SK-N-SH treated with all-trans-retinoic acid at 6 μM for 48 hours (cell line): ENCODE results near the gene CHCHD6.

Experiments
- ATAC-seq: fragments of 200-7000 bp; cut with Tn5 transposase; 3 replicates; pipeline ENCODE4 v1.9.1; 2020; ENCODE audit warnings: mild to moderate bottlenecking, moderate library complexity
- ARNTL ChIP-seq: fragments of 450-650 bp; formaldehyde crosslinking; IDR thresholded peaks from 2 replicates; pipeline ENCODE4 v1.5.0; 2020; ENCODE audit warnings: low read depth, mild to moderate bottlenecking, moderate library complexity, borderline replicate concordance
- BACH2 ChIP-seq: fragments of 250-450 bp; sonication (Bioruptor Pico); IDR thresholded peaks from 2 replicates; pipeline ENCODE4 v1.9.0; 2021; ENCODE audit warnings: mild to moderate bottlenecking, borderline replicate concordance
- CSDC2 ChIP-seq: fragments of 250-450 bp; sonication (Bioruptor Pico); IDR thresholded peaks from 2 replicates; pipeline ENCODE4 v1.5.0; 2020; ENCODE audit warnings: mild to moderate bottlenecking, moderate library complexity
- ESRRG ChIP-seq: fragments of 250-450 bp; sonication (Bioruptor Pico); IDR thresholded peaks from 2 replicates; pipeline ENCODE4 v1.6.1; 2021; ENCODE audit warnings: mild to moderate bottlenecking
- GLIS3 ChIP-seq: fragments of 250-450 bp; sonication (Bioruptor Pico); IDR thresholded peaks from 2 replicates; pipeline ENCODE4 v1.5.0; 2020; ENCODE audit warnings: mild to moderate bottlenecking, moderate library complexity
- ISL1 ChIP-seq: fragments of 250-450 bp; sonication (Bioruptor Pico); IDR thresholded peaks from 2 replicates; pipeline ENCODE4 v2.1.2; 2022; ENCODE audit warnings: mild to moderate bottlenecking, moderate library complexity
- OSR1 ChIP-seq: fragments of 250-450 bp; sonication (Bioruptor Pico); IDR thresholded peaks from 2 replicates; pipeline ENCODE4 v1.8.0; 2022; ENCODE audit warnings: moderate library complexity, mild to moderate bottlenecking, inconsistent platforms
- PATZ1 ChIP-seq: fragments of 250-450 bp; sonication (Bioruptor Pico); IDR thresholded peaks from 2 replicates; pipeline ENCODE4 v1.8.0; 2020; ENCODE audit warnings: mild to moderate bottlenecking, moderate library complexity, borderline replicate concordance
- PPARA ChIP-seq: fragments of 250-450 bp; sonication (Bioruptor Pico); IDR thresholded peaks from 2 replicates; pipeline ENCODE4 v1.5.0; 2020; ENCODE audit warnings: mild to moderate bottlenecking, borderline replicate concordance
- RARB ChIP-seq: fragments of 250-450 bp; sonication (Bioruptor Pico); IDR thresholded peaks from 2 replicates; pipeline ENCODE4 v1.8.0; 2021; ENCODE audit warnings: mild to moderate bottlenecking, moderate library complexity
- TOX ChIP-seq: fragments of 250-450 bp; sonication (Bioruptor Pico); IDR thresholded peaks from 2 replicates; pipeline ENCODE4 v1.8.0; 2021; ENCODE audit warnings: mild to moderate bottlenecking, moderate library complexity, borderline replicate concordance
- ZC3H10 ChIP-seq: fragments of 250-450 bp; sonication (Bioruptor Pico); IDR thresholded peaks from 2 replicates; pipeline ENCODE4 v1.5.1; 2021; ENCODE audit warnings: mild to moderate bottlenecking, moderate library complexity
- ZFP3 ChIP-seq: fragments of 250-450 bp; sonication (Bioruptor Pico); IDR thresholded peaks from 2 replicates; pipeline ENCODE4 v1.5.0; 2020; ENCODE audit warnings: mild to moderate bottlenecking, moderate library complexity
- ZFP30 ChIP-seq: fragments of 450-650 bp; formaldehyde crosslinking; IDR thresholded peaks from 2 replicates; pipeline ENCODE4 v1.5.0; 2022; ENCODE audit warnings: mild to moderate bottlenecking, moderate library complexity
- ZNF70 ChIP-seq: fragments of 450-650 bp; formaldehyde crosslinking; IDR thresholded peaks from 2 replicates; pipeline ENCODE4 v1.5.0; 2020; ENCODE audit warnings: mild to moderate bottlenecking, moderate library complexity
- ZNF8 ChIP-seq: fragments of 450-650 bp; formaldehyde crosslinking; IDR thresholded peaks from 2 replicates; pipeline ENCODE4 v1.5.0; 2020; ENCODE audit warnings: mild to moderate bottlenecking, moderate library complexity
- TF ChIP-seq, protein P1 (sequence below): fragments of 250-450 bp; sonication (Bioruptor Pico); IDR thresholded peaks from 2 replicates; pipeline ENCODE4 v1.5.1; 2020; ENCODE audit warnings: low read depth, mild to moderate bottlenecking, moderate library complexity
- TF ChIP-seq, protein P2 (sequence below): fragments of 250-450 bp; sonication (Bioruptor Pico); IDR thresholded peaks from 2 replicates; pipeline ENCODE4 v1.8.0; 2021; ENCODE audit warnings: low read depth, mild to moderate bottlenecking, moderate library complexity, borderline replicate concordance
- TF ChIP-seq, protein P3 (sequence below): fragments of 250-450 bp; sonication (Bioruptor Pico); IDR thresholded peaks from 2 replicates; pipeline ENCODE4 v1.5.0; 2020; ENCODE audit warnings: mild to moderate bottlenecking, moderate library complexity

The CHCHD6 gene

DNA sequence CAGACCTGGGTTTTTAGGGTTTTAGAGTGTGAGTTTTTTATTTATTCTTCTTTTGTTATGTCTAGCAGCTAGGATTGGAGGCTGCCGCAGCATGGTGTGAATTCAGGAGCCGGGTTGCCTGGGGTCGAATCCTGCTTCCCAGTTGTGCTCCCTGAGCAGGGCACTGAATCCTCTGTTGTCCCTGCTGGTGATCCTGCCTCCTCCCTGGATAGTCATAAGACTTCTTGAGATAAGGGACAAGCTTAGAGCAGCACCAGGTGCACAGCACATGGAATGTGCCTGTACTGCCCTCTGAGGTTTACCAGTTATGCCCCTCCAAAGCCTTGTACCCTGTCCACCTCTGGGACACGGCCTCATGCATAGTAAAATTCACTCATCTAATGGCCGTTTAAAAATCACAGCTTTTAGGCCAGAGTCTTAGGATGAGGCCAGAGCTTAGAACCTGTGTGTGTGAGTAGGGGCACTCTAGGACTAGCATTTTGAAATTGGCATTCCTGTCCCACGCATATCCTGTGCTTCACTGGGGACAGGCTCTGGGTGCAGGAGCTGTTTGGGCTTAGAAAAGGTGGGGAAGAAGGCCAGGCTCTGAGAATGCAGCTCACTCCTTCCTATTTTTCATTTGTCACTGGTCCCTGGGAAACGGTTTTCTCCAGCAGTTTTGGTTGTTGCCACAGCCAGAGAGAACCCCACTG, 47.7 kb downstream of the CHCHD6 start:
- no peak for TF ChIP-seq BACH2 (CRISPR knock-in tag)
- no peak for TF ChIP-seq OSR1 (CRISPR knock-in tag)
- TF ChIP-seq GLIS3 (CRISPR knock-in tag): no peak
- TF ChIP-seq, protein P1, sequence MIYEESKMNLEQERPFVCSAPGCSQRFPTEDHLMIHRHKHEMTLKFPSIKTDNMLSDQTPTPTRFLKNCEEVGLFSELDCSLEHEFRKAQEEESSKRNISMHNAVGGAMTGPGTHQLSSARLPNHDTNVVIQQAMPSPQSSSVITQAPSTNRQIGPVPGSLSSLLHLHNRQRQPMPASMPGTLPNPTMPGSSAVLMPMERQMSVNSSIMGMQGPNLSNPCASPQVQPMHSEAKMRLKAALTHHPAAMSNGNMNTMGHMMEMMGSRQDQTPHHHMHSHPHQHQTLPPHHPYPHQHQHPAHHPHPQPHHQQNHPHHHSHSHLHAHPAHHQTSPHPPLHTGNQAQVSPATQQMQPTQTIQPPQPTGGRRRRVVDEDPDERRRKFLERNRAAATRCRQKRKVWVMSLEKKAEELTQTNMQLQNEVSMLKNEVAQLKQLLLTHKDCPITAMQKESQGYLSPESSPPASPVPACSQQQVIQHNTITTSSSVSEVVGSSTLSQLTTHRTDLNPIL (CRISPR knock-in tag): no peak
- TF ChIP-seq ESRRG: no peak
- no peak for TF ChIP-seq ZFP3 (CRISPR knock-in tag)
- TF ChIP-seq ISL1 (CRISPR knock-in tag): no peak
- TF ChIP-seq PATZ1 (CRISPR knock-in tag): no peak
- no peak for TF ChIP-seq ZFP30 (CRISPR knock-in tag)
- TF ChIP-seq RARB (CRISPR knock-in tag): no peak
- TF ChIP-seq, protein P2, sequence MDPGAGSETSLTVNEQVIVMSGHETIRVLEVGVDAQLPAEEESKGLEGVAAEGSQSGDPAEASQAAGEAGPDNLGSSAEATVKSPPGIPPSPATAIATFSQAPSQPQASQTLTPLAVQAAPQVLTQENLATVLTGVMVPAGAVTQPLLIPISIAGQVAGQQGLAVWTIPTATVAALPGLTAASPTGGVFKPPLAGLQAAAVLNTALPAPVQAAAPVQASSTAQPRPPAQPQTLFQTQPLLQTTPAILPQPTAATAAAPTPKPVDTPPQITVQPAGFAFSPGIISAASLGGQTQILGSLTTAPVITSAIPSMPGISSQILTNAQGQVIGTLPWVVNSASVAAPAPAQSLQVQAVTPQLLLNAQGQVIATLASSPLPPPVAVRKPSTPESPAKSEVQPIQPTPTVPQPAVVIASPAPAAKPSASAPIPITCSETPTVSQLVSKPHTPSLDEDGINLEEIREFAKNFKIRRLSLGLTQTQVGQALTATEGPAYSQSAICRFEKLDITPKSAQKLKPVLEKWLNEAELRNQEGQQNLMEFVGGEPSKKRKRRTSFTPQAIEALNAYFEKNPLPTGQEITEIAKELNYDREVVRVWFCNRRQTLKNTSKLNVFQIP (CRISPR knock-in tag): no peak
- TF ChIP-seq ZC3H10 (CRISPR knock-in tag): no peak
- ATAC-seq: peak; percentile 10

- TF ChIP-seq ARNTL (CRISPR knock-in tag) (no peak), PPARA (CRISPR knock-in tag) (no peak), GLIS3 (CRISPR knock-in tag) (no peak), BACH2 (CRISPR knock-in tag) (no peak)
- TF ChIP-seq, protein P2 (CRISPR knock-in tag): no peak
- peak; percentile 99 for ATAC-seq
These were observed 48.5 kb downstream of the CHCHD6 start for GRCh38 chr3:126752303-126753190.

DNA sequence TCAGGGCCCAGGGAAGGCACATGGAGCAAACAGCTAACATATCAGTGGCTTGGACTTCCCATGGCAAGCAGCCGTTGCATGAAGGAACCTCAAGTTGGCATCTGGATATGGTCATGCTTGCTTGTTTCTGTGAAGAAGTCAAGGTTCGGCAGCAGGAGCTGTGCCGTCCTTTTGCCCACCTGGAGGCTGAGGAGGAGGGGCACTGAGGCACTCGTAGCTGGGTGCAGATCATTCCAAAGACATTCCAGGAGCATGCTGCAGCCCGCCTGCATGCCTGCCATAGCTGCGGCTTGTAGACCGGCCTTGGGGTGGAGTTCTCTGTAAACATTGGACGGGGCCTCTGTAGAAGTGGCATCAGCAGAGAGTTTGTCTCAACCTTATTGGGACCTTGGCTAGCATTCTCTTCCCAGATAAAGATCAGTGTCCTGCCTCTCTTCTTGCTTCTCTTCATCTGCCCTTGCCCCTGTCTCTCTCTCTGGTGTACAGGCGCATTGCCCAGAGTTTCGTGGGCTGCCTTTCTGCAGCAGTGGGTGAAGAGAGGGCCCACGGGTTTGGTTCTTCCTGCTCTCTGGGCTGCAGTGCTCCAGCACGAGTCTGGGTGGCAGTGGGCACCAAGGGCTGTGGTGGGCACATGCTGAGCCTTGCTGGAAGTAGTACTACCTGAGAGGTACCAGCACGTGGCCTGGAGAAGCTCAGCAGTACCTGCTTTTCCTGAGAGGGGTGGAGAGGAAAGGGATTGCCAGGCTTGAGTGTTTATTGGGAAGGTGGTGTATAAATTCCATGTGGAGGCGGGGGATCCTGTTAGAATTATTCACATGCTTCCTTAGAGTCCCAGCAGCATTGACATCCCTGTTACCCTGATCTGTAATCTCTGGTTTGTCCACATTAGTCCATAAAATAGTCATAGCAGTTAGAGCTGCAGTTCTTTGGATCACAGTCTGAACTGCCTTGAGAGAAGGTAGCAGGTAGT, 49.4 kb downstream of the CHCHD6 start:
- peak; percentile 24; the same call in 1 of the 3 replicates for ATAC-seq
- TF ChIP-seq, protein P1 (CRISPR knock-in tag): no peak
- no peak for TF ChIP-seq ARNTL (CRISPR knock-in tag)
- TF ChIP-seq, protein P3, sequence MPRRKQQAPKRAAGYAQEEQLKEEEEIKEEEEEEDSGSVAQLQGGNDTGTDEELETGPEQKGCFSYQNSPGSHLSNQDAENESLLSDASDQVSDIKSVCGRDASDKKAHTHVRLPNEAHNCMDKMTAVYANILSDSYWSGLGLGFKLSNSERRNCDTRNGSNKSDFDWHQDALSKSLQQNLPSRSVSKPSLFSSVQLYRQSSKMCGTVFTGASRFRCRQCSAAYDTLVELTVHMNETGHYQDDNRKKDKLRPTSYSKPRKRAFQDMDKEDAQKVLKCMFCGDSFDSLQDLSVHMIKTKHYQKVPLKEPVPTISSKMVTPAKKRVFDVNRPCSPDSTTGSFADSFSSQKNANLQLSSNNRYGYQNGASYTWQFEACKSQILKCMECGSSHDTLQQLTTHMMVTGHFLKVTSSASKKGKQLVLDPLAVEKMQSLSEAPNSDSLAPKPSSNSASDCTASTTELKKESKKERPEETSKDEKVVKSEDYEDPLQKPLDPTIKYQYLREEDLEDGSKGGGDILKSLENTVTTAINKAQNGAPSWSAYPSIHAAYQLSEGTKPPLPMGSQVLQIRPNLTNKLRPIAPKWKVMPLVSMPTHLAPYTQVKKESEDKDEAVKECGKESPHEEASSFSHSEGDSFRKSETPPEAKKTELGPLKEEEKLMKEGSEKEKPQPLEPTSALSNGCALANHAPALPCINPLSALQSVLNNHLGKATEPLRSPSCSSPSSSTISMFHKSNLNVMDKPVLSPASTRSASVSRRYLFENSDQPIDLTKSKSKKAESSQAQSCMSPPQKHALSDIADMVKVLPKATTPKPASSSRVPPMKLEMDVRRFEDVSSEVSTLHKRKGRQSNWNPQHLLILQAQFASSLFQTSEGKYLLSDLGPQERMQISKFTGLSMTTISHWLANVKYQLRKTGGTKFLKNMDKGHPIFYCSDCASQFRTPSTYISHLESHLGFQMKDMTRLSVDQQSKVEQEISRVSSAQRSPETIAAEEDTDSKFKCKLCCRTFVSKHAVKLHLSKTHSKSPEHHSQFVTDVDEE: no peak
- TF ChIP-seq GLIS3 (CRISPR knock-in tag): no peak
- no peak for TF ChIP-seq BACH2 (CRISPR knock-in tag)
- TF ChIP-seq ZNF70 (CRISPR knock-in tag): no peak
- TF ChIP-seq OSR1 (CRISPR knock-in tag): no peak
- TF ChIP-seq PPARA (CRISPR knock-in tag): no peak
- TF ChIP-seq TOX (CRISPR knock-in tag): no peak
- no peak for TF ChIP-seq ZNF8 (CRISPR knock-in tag)
- no peak for TF ChIP-seq ISL1 (CRISPR knock-in tag)
- TF ChIP-seq ZC3H10 (CRISPR knock-in tag): no peak
- no peak for TF ChIP-seq CSDC2 (CRISPR knock-in tag)
- no peak for TF ChIP-seq ZFP3 (CRISPR knock-in tag)
- TF ChIP-seq ESRRG: no peak
- TF ChIP-seq, protein P2 (CRISPR knock-in tag): no peak
